GM11168 (cell line): ENCODE results near the gene HOXC11.

Source experiments
- in situ Hi-C: fragments of 300-500 bp; cut with MboI; formaldehyde crosslinking; loops from one replicate; pipeline ENCODE4 v1.12.0; 2022; ENCODE audit warnings: low sequenced_read_pairs; ENCODE audit not compliant: unreplicated experiment

HOXC11 gene

DNA sequence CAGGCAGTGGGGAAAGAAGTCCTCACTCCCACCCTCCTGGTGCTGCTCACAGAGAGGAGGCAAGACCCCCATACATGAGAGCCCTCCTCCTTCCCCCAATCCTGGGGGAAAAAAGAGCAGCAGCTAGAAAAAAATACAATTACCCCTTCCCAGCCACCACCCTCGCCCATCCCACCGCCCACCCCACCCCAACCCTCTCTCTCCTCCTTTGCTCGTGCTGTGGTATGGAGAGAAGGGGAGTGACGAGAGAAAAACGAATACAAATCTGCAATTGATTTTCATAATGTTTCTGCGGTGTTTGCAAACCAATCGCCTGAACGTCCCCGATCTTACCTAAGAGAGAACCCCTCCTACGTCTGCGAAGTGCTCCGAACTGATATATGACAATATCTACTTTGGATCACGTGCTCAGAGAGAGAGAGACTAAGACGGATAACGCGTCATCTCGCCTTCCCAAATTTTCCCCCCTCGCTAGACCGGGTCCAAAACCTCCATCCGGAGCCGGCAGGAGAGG is at the start of gene HOXC11:
HOXC11 (plus strand) TSS at position 405 of the 514 bp plus-strand sequence. CDS start 116 bp downstream, outside the sequence.
- in situ Hi-C loops = no loop called here

- in situ Hi-C loops = no loop called here
These were observed 48.2 kb upstream of the HOXC11 start for GRCh38 chr12:53924521-53925405.

GRCh38 chr12:53927220-53928029 is 45.5 kb upstream of the HOXC11 start:
- in situ Hi-C loops = no loop called here

DNA sequence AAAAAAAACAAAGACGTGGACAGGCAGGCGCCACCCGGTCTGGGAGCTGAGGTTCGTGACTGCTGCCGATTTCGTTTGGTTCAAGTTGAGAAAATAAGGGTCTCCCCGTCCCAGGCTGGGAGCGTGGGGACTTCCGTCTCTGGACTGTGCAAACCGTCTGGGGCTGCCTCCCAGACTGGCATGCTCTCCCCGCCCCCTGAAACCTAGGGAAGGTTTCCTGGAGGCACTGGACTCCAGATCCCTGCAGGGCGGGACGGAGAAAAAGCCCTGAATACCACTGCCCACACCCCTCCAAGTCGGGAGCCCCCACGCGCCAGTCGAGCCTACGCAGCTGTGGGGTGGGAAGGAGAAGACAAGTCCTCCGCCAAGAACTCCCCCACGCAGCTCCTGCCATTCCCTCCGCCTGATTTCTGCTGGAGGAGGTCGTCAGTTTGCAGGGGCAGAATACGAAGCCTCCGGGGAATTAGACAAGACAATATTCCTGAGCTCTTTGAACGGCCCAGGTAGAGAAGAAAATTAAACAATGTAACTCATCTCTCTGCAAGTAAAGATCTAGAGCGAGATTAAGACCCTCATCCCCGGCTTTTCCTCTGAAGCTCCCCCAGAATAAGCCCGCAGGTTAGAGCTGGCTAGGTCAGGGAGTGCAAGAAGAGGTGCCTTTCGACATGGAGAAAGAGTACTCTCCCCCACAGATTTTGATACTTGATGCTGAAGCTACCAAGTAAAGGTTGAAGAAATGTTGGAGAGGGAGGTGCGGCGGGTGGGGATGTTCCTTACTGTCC is 44.7 kb upstream of the HOXC11 start:
- in situ Hi-C loops = no loop called here

DNA sequence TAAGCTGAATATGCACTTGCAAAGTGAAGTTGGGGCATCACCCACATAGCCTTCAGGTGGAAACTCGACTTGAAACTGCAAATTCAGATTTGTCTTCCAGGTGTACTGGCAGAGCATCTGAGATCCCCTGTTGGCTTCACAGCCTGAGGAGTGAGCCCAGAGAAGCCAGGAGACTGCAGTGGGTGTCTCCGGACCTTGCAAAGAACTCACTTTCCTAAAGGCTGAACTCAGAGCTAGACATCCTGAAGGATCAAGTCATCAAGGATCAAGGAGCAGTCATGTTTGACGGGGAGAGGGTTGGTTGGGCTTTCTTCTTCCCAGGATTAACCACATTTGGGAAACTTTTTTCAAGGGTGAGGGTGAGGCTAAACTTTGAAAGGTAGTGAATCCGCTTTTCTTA is 43.4 kb upstream of the HOXC11 start:
- in situ Hi-C loops = no loop called here

DNA sequence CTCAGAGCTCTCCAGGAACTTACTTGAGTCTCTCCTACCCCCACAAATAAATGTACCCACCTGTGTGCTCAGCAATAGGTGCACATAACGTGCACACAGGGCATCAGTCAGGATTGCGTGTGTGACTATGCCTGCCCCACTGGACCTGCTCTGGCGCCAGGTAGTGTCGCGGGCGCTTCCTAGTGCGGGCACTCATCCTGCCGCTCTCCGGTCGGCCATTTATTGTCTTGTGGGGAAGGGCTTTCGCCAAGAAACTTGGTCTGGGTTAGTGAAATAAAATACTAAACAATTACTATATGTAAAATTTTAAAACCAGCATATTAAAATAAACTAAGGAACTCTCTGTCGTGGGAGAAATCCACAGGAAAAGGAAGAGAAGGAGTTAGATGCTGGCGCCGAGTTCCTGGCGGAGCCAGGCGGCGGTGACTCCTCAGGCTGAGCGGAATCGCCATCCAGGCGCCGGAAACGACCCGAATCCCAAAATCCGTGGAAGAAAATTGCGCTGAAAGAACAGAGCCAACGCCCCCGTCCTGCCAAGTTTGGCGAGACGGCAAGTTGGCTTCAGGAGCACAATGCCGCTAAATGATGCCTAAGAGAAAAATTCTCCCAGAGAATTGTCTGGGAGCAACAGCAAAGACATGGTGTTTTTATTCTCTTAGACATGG is 42.2 kb upstream of the HOXC11 start:
- in situ Hi-C loops = no loop called here

DNA sequence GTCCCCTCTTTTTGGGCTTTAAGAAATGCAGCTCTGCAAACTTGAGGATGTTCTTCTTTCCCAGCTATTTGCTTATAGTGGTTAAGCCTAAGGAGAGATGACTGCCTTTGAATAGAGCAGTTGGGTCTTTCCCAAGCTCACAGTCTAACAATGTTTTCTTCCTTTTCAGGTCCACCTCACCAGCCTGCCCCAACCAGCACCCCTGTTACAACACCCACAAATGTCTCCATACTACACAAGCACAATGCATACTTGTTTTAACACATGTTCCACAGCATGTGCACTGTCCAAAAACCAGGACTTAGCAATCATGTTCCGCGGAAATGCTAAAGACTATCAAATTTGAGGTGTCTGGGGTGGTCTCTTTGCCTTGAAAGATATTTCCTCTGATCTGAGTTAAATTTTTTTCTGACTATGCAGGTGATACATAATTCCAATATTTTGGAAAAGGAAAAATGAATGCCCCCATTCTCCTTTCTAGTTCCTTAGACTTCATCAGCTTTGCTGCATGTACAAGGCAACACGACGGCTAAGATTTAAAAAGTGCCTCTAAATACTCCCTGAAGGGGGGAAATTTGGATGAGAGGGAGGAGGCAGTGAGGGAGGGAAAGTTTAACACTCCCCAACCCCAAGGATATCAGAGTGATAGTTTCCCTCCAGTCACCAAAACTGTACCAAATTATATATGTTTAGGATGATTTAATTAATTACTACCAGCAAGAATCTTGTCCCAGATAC is 40.9 kb upstream of the HOXC11 start:
- in situ Hi-C loops = no loop called here

- in situ Hi-C loops = no loop called here
These were observed 40.0 kb upstream of the HOXC11 start for GRCh38 chr12:53932915-53933314.

GRCh38 chr12:53935383-53936341 is 37.3 kb upstream of the HOXC11 start:
- in situ Hi-C loops = no loop called here

GRCh38 chr12:53937099-53937498 is 35.8 kb upstream of the HOXC11 start:
- in situ Hi-C loops = no loop called here

- in situ Hi-C loops = no loop called here
These were observed 35.2 kb upstream of the HOXC11 start for GRCh38 chr12:53937596-53938325.

DNA sequence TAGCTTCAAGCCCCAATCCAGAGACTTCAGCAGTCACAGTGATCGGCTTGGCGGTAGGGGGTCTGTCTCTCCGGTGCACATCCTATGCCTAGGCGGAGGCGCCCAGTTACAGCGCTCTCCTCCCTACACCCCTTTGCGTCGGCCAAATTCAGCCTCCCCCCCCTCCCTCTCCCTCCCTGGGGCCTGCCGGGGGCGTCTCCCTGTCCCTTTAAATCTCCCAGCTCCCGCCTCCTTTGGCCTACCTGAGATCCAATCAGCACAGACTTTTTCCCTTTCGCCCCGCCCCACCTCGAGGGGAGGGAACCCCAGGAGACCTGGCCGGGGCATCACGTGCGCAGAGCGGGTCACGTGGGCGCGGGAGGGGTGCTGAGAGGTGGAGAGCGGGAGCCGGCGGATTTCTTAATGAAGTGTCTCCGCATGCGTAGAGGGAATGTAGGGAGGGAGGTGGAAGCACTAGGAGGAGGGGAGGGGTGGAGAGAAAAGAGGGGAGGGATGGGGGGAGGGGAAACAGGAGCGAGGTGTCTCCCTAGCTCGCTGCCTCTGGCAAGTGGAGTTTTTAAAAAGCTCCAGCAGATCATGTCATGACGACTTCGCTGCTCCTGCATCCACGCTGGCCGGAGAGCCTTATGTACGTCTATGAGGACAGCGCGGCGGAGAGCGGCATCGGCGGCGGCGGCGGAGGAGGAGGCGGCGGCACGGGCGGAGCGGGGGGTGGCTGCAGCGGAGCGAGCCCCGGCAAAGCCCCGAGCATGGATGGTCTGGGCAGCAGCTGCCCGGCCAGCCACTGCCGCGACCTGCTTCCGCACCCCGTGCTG is 34.4 kb upstream of the HOXC11 start, which contains the start of gene HOXC13:
HOXC13 (plus strand) TSS at position 506 of the 815 bp plus-strand sequence; CDS start at position 582, 76 bp downstream.
- in situ Hi-C loops = no loop called here

DNA sequence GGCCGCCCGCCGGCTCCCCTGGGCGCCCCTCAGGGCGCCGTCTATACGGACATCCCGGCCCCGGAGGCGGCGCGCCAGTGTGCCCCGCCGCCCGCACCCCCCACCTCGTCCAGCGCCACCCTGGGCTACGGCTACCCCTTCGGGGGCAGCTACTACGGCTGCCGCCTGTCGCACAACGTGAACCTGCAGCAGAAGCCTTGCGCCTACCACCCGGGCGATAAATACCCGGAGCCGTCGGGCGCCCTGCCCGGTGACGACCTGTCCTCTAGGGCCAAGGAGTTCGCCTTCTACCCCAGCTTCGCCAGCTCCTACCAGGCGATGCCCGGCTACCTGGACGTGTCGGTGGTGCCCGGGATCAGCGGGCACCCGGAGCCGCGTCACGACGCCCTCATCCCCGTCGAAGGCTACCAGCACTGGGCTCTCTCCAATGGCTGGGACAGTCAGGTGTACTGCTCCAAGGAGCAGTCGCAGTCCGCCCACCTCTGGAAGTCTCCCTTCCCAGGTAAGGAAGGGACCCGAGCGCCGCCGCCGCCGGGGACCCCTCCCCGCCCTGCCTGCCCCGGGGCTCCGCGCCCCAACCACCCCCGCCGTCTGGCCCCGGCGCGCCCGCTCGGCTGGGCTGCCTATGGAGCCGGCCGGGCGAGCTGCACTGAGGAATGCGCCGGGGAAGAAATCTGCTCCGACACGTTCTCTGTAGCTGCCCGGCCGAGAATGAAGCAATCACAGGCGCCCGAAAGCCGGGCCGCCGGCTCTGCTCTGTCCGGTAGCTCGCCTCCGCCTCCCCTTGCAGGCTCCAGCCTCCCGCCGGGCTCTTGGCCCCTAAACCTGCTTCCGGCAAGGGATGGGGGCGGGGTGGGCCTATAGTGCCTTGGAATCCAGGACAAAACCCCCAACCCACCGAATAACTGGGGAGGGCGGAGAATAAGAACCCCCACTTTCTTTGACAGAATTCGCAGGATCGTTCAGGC is 33.5 kb upstream of the HOXC11 start:
- in situ Hi-C loops = no loop called here

DNA sequence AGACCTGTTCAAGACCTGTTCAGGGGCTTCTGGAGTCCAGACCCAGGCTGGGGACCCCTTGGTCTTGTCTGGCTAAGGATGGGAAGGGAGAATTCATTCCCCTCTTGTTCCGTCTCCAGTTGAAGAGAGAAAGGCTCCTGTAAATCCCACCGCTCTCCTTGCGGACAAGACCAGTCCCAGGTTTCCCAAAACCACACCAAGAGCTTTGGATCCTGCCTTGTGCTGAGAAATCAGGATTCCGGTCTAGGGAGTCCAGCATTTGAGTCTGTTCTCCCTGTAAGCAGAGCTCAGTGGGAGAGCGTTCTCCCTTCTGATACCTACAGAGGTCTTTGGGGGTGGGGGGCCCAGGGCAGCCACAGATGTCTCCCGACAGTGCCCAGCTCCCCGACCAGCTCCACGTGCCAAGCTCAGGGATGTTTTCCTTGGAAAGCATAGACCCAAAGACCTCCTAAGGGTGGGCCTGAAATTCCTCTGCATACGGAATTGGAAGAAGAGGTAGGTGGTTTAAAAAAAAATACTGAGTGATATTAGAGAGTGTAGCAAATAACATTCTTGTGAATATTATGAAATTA is 32.4 kb upstream of the HOXC11 start:
- in situ Hi-C loops = no loop called here

- in situ Hi-C loops = no loop called here
These were observed 31.7 kb upstream of the HOXC11 start for GRCh38 chr12:53941187-53941586.
